Esophagus squamous epithelium (tissue), 4 donors: ENCODE data around the gene KLF13.

Experiments used
- CTCF ChIP-seq, 6 experiments: fragments of 450-650 bp in 4 of 6; fragments of 200-600 bp in 2 of 6; sonication (generic) in 2 of 6; IDR thresholded peaks; one replicate each; pipeline ENCODE4 v1.5.1; 2016 to 2019; ENCODE audit warnings: antibody characterized with exemption in 6 of 6, mild to moderate bottlenecking in 4 of 6, moderate library complexity in 4 of 6
- POLR2A ChIP-seq, 4 donors: fragments of 450-650 bp; IDR thresholded peaks; one replicate each; pipeline ENCODE4 v1.6.1; 2017; ENCODE audit warnings: antibody characterized with exemption in 4 of 4, mild to moderate bottlenecking in 4 of 4, moderate library complexity in 3 of 4

- no peak for TF ChIP-seq CTCF (IDR thresholded peaks at IDR 0.05)
- no peak for TF ChIP-seq POLR2A (IDR thresholded peaks at IDR 0.05)
Observed at GRCh38 chr15:31366169-31366734, 39.6 kb downstream of the KLF13 start.
